LNCaP clone FGC (cell line): ENCODE measurements around the gene NEB.
"Not testable (repeated sequence)": the region's sequence is repeated elsewhere in the genome, so short reads cannot be mapped to it uniquely, and the experiment has no call there.

Experiments
- DNase-seq: peaks from one replicate; pipeline ENCODE4 v3.0.0-alpha.2; 2011; ENCODE audit warnings: low read depth
- H3K4me3 ChIP-seq: 2 replicates; pipeline ENCODE4 v1.5.1; 2011; ENCODE audit warnings: mild to moderate bottlenecking, low read depth, low read length, control low read depth
- TF ChIP-seq, protein P1 (sequence below): IDR thresholded peaks from 2 replicates; pipeline ENCODE4 v1.5.1; 2012; ENCODE audit warnings: mild to moderate bottlenecking; ENCODE audit not compliant: control insufficient read depth, insufficient read depth; ENCODE audit errors: extremely low read depth

The NEB gene

DNA sequence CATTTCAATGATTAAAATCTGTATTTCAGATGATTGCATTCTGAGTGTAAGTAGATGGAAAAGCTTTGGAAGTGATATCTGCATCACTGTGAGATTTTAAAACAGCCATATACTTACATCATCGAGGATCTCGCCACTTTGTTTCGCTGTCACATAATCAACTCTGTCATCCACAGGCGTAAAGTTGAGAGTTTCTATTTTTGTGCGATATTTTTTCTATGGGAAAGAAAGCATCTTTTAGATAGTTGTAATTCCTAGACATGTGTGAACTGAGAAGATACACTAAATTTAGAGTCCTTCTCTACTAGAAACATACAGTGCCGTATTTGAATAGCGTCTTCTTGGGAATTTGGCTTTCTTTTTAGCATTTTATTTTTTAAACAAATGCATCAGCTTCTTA lies 165.8 kb downstream of the NEB start:
- TF ChIP-seq, protein P1, sequence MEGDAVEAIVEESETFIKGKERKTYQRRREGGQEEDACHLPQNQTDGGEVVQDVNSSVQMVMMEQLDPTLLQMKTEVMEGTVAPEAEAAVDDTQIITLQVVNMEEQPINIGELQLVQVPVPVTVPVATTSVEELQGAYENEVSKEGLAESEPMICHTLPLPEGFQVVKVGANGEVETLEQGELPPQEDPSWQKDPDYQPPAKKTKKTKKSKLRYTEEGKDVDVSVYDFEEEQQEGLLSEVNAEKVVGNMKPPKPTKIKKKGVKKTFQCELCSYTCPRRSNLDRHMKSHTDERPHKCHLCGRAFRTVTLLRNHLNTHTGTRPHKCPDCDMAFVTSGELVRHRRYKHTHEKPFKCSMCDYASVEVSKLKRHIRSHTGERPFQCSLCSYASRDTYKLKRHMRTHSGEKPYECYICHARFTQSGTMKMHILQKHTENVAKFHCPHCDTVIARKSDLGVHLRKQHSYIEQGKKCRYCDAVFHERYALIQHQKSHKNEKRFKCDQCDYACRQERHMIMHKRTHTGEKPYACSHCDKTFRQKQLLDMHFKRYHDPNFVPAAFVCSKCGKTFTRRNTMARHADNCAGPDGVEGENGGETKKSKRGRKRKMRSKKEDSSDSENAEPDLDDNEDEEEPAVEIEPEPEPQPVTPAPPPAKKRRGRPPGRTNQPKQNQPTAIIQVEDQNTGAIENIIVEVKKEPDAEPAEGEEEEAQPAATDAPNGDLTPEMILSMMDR: no peak
- DNase-seq: no peak
- H3K4me3 ChIP-seq: no peak overlapping the region

- DNase-seq: no peak
- H3K4me3 ChIP-seq: no peak overlapping the region
- TF ChIP-seq, protein P1: no peak
Measured at GRCh38 chr2:151567006-151567405, 167.3 kb downstream of the NEB start.

GRCh38 chr2:151562398-151562797 lies 171.9 kb downstream of the NEB start:
- no peak overlapping the region for H3K4me3 ChIP-seq
- DNase-seq: no peak
- TF ChIP-seq, protein P1: no peak

GRCh38 chr2:151560289-151560688 lies 174.0 kb downstream of the NEB start:
- TF ChIP-seq, protein P1: no peak
- no peak for DNase-seq
- H3K4me3 ChIP-seq: no peak overlapping the region

DNA sequence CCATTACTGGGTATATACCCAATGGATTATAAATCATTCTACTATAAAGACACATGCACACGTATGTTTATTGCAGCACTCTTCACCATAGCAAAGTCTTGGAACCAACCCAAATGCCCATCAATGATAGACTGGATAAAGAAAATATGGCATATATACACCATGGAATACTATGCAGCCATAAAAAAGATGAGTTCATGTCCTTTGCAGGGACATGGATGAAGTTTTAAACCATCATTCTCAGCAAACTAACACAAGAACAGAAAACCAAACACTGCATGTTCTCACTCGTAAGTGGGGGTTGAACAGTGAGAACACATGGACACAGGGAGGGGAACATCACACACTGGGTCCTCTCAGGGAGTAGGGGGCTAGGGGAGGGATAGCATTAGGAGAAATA lies 174.8 kb downstream of the NEB start:
- not testable (repeated sequence) for DNase-seq, H3K4me3 ChIP-seq

GRCh38 chr2:151557883-151558282 lies 176.4 kb downstream of the NEB start:
- not testable (repeated sequence) for DNase-seq

GRCh38 chr2:151556121-151556520 lies 178.2 kb downstream of the NEB start:
- TF ChIP-seq, protein P1: no peak
- DNase-seq: no peak
- H3K4me3 ChIP-seq: no peak overlapping the region

More at GRCh38 chr2:151557883-151558282, 176.4 kb downstream of the NEB start:
- not testable (repeated sequence) for H3K4me3 ChIP-seq

GRCh38 chr2:151552287-151552686 lies 182.0 kb downstream of the NEB start:
- no peak overlapping the region for H3K4me3 ChIP-seq
- TF ChIP-seq, protein P1: no peak
- no peak for DNase-seq
